Stimulated activated CD4-positive, alpha-beta T cell treated with anti-CD3 and anti-CD28 coated beads, Interleukin-1b, Interleukin-23, amount 100 ng/mL, for 4 hours (primary cell): Measurements from ENCODE around the gene CYB5A.

Experiments
- DNase-seq, 2 donors: peaks; one replicate each; pipeline ENCODE4 v3.0.0-alpha.2; 2020; ENCODE audit warnings: low read depth in 2 of 2

Gene CYB5A

DNA sequence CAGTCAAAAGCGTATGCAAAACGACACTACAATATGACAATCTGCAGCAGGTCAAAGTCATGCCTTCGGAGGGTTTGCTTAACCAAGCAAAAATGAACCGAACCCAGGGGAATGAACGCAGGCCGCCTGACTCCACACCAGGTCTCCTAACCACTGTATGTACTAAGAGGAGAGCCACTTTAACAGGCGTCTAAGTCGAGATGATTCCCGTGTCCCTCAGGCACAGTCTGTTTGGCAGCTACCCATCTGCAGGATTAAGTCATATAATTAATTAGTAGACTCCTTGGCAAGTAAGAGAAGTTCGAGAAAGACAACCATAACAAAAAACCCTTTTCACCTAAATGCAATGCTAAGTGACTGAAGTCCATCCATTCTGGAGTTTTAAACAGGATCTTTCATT lies 15.2 kb downstream of the CYB5A start:
- DNase-seq = no peak

DNA sequence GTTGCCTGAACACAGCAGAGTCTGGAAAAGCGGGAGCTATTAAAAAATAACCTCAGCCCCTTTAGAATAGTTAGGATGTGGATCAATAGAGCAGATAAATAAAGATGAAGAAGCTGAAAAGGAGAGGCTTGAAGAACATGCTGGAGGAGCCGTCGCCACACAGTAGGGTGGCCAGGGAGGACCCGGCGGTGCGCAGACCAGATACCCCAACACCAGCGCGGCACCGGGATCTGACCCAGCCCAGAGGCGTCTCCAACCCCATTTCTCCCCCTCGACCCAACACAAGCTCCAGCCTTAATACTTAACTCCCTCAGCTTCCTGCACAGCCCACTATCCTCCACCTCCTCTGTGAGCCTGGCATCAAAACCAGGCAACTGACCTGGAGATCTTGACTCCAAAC lies 16.0 kb downstream of the CYB5A start:
- DNase-seq = no peak

DNA sequence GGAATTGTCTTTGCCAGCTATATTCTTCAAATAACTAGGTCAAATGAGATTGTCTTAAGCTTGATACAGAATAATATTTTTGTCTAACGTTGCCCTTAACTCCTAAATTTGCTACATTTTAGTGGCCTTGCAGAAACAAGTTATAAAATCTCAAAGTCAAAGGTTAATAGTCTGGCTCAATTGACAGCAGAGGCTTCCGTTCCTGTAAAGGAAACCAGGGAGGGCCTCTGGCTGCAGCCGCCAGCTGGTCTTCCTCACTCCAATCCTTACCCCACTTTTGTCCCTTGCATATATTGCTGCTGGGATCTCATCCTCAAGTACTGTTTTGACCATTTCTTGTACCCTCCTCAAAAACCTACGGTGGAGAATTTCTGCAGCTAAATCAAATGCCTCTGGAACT lies 17.1 kb downstream of the CYB5A start:
- no peak for DNase-seq

DNA sequence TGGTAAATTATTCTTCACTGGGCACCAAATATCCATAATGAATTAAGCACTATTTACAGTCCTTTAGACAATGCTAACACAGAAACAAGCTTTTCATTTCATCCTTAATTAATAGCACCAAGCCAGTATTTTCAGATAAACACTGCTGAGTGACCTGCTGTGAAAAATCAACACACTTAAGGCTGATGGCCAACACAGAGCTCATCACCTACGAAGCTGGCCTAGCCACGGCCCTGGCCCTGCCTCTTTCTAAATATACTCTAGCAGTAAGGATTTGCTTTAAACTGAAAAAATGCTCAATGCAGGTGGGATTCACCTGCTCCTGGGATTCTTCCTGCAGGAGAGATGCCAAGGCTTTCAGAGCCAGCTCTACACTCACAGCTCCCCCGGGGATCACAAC lies 18.4 kb downstream of the CYB5A start:
- DNase-seq = no peak

DNA sequence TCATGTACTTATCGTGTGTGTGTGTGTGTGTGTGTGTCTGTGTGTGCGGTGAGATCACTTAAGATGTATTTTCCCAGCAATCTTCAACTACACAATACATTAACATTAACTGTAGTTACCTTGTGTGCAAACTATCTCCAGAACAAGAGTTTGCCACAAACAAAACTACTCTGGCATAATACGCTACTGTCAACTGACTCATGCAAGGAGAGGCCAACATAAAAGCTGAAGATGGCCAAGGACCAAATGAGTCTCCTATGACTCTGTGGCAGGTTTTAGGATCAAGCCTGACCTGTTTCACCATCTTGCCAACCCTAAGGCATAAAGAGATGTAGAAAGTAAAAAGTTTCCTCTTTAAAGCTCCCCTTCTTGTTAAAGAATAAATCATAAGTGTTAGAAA lies 20.1 kb downstream of the CYB5A start:
- DNase-seq = no peak

DNA sequence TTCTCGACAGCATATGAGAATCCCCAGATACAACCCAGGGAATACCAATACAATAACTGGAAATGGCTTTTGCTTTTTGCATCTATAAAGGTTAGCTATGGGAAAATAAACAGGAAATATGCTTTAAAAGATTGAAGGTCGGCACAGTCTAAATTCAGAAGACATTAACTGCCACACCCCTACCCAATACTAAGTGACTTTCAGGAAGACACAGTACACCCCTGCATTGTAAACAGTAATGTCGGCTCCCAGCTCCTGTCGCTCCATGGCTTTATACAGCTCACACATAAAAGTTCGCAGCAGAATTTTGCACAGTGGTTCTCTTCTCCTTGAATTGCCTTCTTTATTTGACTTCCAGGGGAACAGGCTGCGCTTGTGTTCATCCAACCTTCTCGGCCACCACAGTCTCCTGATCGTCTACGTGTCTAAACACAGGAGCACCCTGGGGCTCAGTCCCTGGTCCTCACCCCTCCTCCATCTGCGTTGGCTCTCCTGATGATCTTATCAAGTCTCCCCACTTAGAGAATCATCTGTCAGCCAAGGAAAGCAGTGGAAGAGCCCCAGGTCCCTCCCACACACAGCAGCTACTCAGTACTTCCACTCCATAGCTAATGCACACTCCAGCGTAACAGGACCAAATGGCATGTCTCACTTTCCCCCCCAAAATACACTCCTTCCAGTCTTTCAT lies 22.7 kb downstream of the CYB5A start:
- no peak for DNase-seq

DNA sequence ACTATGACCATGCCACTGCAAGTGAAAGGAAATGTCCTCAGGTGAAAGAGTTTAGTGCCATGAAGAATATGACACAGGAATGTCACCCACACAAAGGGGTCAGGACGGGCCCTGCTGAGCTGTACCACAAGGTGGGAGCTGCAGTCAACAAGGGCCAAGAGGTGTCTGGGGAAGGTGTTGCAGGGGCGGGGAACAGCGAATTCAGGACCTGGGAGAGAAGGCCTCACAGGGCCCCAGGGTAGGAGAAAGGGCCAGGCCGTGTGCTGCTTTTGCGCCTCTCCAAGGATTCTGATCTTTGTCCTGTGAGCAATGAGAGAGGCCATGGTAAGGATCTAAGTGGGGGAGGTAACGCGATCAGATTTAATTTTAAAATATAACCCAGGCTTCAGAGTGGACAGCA lies 23.6 kb downstream of the CYB5A start:
- no peak for DNase-seq

DNA sequence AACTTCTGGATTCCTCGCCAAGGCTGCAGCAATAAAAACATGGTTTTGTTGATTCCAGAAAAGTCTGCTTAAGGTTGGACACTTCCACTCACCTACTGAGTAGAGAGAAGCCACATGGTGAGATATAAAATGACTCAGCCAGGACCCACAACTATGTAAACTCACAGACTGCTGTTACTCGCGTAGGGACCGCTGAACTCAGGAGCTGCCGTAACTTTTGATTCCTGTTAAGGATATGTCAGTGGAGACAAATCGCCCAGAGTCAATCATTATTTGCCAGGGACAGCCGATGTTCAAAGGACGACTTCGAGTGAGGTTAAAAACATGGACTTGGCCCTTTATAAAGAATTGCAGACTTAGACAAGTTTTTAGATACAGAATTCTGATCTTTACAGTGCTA lies 25.6 kb downstream of the CYB5A start:
- no peak for DNase-seq

DNA sequence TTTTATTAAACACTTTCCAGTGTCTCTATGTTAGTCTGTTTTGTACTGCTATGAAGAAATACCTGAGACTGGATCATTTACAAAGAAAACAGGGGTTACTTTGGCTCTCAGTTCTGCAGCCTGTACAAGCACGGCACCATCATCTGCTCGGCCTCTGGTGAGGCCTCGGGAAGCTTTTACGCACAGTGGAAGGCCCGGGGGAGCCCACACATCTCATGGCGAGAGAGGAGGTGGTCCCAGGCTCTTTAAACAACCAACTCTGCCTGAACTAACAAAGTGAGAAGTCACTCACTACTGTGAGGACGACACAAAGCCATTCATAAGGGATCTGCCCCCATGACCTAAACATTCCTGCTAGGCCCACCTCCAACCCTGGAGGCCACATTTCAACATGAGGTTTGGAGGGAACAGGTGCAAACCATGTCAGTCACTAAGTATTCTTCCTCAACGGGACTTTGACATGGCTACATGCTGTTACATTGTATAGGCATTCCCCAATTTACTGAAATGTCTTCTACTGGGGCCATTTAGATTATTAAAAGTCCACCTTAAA lies 26.1 kb downstream of the CYB5A start:
- DNase-seq = no peak

DNA sequence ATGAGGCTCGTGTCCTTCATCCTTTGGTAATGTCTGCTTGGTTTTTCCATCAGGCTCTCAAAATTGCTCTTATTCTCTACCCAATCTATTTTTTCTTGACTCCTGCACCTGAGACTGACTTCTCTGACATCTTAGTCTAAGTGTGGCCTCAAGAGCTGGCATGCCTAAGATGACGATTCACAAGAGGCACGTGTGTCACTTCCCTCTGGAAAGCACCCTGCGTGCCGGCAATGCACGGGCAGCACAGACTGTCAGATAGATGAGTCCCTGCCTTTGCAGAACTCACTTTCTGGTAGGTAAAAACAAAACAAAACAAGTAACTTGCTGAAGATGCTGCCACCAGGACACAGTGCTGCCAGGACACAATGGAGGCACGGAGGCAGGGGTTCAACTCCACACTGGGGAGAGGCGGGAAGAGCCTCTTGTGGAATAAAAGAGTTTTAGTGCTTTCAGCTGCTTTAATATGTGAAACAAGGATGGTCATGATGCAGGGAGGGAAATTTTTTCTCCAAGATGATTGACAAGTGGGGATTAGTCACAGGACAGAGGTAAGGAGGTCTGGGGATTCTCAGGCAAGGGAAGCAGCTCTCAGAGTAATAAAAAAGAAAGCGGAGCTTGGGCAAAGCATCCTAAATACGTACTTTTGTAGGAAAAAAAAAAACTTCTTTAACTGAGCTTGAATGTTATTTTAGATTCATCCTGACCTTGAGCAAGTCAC lies 27.3 kb downstream of the CYB5A start:
- no peak for DNase-seq

DNA sequence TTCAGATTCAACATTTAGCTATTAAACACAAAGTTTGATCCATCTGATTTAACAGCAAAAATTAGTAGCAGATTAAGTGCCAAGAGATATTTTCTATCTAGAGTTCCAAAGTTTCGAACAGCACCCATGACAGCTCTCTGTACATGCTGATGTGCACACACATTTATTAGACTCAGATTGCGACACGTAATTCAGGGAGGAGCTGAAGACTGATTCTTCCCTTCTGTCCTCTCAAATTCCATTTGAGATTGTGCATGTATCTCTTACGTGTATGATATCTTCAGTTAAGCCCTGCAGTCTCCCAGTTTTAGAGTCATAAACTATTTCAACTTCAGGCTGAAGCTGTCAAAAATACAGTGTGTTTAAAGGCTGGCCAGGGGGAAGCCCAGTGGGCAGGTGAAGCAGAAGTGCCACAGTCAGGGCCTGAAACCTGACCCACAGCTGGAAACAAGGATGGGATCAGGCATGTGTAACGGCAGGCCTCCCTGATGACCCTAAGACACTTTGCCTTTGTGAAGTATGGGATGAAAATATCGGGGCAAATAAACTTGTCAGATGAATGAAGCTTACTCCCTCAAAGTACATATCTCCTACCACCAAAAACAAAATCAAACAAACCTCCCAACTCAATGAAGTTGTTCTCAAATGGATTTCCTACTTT lies 30.6 kb downstream of the CYB5A start:
- DNase-seq = no peak

DNA sequence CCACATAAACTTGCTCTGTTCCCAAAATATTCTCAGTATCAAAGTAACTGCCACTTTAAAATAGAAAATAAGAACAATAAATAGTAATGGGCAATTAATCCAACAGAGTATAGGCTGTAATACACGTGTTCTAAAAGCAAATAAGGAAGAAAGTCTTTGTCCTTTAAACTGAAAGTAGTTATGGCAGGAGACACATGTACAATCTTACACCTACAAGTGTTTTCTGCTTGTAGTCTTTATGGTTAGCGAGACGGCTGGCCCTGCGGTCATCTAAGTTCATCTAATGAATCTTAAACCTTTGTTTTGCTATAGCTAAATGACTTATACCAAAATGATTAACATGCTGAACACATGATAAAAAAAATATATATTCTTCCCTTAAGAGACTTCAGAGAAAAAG lies 32.4 kb downstream of the CYB5A start:
- no peak for DNase-seq

DNA sequence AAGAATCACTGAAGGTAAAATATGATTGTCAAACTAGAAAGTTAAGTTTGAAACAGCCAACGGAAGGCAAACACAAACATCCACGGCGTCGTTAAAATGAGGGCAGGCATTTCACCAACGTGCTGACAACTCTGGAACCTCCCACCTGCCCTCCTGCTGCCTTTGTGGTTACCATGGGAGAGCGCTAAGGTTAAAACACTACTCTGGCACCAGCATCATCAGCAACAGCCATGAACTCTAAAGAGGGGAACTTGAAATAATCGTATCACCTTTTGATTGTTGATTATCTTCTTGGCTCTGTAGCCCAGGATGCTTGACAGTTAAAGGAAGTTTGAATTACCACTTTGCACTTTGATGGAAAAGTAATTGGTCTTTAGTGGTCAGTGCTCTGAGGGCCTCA lies 34.7 kb downstream of the CYB5A start:
- DNase-seq = no peak

DNA sequence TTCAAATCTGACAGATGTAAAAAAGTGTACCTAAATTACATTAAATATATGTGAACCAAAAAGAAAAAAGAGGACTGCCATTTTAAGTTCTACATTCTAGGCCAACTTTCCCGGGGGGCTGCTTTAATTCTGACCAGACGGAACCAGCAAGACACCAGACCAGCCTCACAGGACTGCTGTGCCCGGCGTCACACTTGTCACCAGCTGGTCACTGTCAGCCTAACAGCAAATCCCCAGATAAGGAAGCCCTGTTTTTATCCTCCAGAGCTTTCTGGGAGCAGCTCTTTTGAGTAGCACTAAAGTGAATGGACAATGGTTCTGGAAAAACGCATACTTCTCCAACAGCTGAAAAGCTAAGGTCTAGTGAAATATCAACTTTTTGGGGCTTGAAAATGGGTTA lies 35.6 kb downstream of the CYB5A start:
- no peak for DNase-seq

DNA sequence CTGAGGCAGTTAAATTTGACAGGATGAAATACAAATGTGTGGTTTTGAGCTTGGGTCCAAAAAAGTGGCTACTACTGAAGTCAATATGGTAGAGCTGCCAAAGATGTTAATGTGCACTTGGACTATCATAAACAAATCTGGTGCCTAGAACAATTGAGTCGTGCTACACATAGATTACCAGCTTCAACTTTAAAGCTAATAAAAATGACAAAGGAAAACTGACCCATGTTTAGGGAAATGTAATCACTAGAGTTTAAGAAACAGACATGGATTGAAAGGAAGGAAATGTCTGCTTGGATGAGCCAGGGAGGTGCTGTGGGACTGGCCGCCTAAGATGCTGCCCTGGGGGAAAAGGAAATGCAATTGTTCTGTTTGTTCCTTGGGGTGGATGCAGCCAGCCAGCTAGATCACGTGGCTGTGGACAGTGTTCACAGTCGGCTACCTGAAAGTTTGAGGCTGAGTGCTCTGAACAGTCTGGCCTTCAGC lies 36.6 kb downstream of the CYB5A start:
- no peak for DNase-seq

DNA sequence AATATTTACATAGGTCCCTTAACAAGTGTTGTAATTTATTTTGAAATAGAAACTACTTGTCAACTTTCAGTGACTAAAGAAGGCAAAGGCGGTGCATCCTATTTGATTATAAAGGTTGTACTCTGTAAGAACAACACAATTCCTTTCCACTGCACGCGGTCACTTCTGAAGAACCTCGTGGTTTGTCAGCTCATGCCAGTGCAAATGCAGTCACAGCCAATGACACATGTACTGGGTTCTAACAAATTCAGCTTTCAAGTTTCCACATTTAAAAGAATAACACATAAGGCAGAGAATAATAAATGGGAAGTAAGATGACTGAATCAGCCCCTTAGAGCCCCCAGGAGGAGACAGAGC lies 39.7 kb downstream of the CYB5A start:
- DNase-seq = no peak

DNA sequence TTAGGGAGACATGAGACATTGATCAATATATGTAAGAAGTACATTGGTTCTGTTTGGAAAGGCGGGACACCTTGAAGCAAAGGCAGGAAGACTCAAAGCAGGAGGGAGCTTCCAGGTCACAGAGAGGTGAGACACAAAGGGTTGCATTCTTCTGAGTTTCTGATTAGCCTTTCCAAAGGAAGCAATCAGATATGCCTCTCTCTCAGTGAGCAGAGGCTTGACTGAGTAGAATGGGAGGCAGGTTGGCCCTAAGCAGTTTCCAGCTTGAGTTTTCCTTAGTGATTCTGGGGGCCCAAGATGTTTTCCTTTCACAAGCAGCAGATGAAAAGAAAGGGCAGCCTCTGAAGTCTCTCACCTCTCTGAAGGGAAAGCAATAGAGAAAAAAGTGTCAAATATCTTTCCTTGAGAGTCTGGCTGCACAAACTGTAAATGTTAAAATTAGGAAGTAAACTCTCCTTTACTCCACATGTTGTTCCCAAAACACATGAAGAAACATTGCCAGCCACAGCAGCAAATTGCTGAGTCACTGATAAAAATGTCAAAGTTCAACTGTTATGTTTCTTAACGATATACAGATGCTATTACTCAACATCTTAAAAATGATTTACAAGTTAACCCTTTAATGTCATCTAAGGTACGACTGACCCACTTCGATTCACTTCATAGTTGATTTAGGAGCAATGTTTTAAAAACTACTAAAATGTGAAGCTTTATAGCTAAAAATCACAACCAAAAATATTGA lies 40.3 kb downstream of the CYB5A start:
- no peak for DNase-seq

DNA sequence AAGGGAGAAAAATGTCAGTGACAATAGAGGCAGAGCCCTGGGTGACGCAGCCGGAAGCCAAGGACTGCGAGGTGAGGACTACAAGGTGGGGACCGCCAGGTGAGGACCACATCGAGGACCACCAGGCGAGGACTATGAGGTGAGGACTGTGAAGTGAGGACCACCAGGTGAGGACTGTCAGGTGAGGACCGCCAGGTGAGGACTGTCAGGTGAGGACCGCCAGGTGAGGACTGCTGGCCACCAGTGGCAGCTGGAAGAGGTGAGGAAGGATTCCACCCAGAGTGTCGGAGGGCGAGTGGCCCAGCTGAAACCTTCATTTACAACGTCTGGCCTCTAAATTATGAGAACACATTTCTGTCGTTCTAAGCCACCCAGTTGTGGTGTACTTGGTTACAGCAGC lies 41.6 kb downstream of the CYB5A start:
- DNase-seq = no peak

DNA sequence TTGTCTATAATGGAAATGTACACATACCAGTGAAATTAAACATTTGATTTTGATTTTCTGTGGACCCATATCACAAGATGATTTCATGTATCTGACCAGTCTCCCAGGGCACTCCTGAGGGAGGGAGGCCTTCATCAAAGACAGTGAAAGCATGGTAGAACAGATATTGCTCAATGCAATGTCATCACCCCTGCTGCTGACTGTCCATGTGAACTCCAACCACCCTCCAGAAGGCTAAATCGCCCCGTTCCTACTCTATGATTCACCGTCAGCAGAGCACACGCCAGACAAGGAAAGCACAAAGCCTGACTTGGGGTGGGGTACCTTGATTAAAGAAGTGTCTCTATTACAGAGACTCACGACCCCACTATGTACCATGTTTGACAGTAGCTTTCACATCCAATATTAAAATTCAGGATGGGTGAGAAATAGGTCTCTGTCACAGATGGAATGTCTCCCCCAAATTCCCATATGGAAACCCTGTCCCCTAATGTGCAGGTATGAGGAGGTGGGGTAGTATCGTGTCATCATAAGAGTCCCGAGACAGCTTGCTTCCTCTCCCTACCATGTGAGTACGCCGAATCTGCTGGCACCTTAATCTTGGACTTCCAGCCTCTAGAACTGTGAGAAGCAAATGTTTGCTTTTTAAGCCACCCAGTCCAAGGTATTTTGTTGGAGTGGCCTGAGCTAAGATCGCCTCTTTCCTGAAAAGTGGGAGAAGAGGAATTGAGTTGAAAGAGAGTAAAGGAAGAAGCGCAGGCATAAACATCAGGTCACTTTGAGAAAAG lies 42.4 kb downstream of the CYB5A start:
- no peak for DNase-seq

DNA sequence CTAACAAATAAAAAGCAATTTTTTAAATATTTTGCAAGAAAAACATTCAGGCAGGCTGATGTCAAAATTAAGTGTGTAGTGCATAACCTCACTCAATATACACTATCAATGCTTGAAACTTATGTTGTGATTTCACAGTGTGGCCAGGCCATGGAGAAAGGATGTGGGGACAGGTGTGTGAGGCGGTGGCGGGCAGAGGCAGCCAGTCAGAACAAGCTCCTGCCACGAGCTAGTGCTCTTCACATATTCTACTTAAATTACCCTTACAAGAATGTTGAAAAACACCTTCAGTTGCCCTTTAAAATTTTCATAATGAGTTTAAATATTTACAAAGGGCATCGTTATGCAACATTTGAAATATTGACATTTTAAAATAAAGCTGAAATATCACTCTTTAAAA lies 43.2 kb downstream of the CYB5A start:
- DNase-seq = no peak

DNA sequence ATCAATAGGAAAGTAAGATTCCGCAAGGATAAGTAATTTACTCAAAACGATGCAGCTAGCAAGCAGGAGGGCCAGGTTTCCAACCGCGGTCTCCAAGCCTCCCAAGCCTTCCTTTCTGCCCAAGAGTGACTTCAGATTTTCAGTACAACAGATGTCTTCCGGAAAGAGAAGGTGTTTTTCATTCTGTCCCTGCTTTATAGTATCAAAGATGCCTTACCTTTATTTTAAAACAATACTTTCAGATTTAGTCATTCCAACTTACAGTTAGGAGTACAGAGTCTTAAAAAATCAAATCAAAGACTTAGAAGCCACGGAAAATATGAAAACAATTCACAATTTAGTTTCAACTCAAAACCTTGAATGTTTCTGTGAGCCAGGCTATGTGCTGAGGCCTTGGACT lies 43.6 kb downstream of the CYB5A start:
- no peak for DNase-seq
